Measurements from ENCODE around the gene TUBB4A.

TUBB4A gene

DNA sequence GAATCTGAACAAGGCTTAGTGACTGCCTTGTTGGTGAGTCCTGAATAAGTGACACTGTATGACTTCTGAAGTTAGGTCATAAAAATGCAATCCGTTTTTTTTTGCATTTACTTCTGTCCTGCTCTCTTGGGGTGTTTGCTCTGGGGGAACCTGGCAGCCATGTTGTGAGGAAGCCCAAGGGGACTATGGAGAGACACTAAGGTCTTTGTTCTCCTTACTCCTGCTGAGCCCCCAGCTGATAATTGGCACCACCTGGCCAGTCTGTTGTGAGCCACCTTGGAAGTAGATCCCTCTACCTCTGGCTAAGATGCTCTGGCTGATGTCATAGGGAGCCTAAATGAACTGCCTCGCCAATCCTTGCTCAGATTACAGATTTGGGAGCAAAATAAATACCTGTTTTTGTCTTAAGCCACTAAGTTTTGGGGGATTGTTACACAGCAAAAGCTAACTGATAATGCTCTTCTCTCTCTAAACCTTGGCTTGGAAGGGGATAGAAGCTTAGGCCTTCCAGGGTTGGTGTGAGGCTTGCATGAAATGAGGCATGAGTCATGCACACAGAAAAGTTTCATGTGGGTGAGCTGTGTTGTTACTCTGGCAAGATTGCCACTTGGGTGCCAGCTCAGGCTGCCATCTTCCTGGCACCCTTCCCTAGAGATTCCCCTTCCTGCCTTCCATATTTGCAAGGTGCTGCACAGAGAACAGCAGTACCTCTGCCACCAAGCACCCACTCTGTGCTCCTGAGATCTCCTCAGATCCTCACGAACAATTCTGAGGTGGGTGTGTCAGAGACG lies 10.1 kb downstream of the TUBB4A start:
- DNase-seq: no peak

DNA sequence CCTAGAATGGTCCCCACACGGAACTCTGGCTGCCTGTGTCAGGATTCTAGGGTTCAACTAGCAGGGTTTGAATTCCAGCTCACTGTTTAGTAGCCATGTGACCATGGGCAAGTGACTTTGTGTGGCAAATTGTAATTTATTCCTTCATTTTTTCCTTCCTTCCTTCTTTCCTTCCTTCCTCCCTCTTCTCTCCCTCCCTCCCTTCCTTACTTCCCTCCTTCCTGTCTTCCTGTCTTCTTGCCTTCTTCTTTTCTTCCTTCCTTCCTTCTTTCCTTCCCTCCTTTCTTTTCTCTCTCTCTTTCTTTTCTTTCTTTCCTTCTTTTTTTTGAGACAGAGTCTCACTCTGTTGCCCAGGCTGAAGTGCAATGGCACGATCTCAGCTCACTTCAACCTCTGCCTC lies 12.0 kb downstream of the TUBB4A start:
- no peak for DNase-seq

DNA sequence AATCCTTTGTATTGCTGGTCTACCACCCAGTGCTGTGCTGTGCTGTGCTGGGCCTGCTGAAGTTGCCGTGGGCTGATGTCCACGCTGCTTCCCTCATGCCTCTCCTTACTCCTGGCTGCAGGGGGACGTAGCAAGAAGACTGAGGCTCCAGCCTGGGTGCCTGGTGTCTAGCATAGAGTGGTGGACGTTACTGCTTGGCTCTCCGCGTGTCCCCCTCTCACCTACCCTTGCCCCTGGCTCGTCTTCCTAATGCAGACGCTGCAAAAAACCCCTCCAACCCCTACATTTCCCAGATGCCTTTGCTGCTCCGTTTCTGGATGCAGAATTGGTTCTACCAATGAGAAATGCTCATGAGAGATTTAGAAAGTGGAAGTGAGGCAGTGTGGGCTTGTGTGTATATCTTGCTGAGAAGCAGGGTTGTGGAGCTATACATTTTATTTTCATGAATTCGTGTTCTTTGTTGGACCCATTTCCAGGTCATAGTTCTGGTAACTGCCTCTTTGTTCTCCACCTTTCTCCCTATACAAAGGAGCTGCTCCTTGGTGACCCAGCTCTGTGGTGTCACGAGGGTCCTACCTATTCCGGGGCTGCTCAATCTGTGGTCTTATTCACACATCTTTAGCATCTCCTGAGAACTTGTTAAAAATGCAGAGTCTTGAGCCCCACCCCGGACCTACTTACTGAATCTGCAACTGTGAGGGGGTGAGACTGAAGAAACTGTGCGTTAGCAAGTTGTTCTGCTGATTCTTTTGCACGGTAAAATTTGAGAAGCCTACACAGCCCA lies 12.6 kb downstream of the TUBB4A start:
- DNase-seq: no peak

DNA sequence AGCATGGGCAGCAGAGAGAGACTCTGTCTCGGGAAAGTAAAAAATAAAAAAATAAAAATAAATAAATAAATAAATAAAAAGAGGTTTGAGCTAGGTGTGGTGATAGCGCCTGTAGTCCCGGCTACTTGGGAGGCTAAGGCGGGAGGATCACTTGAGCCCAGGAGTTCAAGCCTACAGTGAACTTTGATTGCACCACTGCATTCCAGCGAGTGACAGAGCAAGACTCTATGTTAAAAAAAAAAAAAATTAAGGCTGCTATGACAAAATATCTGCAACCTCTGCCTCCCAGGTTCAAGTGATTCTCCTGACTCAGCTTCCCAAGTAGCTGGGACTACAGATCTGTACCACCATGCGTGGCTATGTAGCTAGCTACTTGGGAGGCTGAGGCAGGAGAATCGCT lies 17.3 kb downstream of the TUBB4A start:
- DNase-seq: no peak

DNA sequence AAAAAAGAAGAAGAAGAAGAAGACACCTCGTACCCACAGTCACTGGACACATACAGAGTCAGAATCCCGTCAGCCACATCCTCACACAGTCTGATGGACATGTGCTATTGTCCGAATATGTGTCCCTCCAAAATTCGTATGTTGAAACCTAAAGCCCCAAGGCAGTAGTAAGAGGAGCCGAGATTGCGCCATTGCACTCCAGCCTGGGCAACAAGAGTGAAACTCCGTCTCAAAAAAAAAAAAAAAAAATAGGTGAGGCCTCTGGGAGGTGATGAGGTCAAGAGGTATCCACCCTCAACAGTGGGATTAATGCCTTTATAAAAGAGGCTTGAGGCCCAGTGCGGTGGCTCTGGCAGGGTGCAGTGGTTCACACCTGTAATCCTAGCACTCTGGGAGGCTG lies 17.9 kb downstream of the TUBB4A start:
- DNase-seq: no peak

DNA sequence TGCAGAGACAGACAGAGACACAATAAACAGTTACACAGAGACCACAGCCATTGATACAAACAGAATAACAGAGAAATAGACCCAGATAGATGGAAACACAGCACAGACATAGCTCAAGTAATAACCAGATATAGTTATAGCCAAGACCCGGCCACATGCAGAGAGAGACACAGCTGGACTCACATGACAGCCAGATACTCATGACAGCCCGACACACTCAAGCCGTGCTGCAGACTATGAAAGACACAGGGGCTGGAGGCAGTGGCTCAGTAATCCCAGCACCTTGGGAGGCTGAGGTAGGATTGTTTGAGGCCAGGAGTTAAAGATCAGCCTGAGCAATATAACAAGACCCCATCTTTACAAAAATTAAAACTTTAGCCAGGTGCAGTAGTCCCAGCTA lies 18.9 kb downstream of the TUBB4A start:
- DNase-seq: no peak

DNA sequence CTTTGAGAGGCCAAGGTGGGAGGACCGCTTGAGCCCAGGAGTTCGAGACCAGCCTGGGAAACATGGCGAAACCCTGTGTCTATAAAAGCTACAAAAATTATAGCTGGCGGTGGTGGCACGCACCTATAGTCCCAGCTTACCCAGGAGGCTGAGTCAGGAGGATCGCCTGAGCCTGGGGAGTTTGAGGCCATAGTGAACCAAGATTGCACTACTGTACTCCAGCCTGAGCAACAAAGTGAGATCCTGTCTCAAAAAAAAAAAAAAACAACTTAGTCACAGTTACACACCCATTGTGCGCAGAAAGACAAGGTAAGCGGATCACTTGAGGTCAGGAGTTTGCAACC lies 19.8 kb downstream of the TUBB4A start:
- no peak for DNase-seq

DNA sequence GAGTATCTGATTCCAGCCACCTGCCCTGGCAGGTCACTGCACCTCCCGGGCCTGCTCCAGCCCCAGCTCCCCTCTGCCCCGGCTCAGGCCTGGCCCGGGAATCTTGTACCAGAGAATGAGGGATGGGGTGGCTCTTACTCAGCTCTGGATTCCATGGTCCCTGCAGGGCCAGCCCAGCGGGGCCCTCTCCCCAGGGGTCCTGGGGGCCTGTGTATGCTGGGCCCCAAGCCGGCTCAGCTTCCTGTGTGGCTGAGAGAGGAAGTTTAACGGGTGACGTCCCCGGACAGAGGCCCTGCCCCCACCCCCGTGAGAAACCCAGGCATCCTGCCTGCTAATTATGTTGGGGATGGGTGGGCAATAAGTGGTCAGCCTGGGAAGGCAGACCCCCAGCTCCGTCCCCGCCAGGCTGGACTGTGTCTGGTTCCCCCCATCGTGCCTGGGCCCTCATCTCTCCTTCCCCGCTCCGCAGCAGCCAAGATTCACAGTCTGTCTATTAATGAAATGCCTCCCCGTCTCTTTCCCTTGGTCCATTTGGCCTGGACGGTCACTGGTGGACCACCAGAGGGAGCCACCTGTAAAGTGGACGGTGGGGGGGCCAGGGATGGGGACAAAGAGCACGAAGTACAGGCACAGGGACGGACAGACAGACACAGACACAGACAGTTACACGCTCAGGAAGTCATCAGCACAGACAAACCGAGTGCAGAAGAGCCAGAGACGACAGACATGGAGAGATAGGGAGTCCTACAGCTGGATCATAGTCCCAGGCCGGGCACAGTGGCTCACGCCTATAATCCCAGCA lies 20.4 kb downstream of the TUBB4A start, which contains the start of gene DENND1C:
DENND1C (minus strand) TSS at position 247 of the 802 bp plus-strand sequence; CDS start at position 155, 92 bp downstream.
- no peak for DNase-seq

DNA sequence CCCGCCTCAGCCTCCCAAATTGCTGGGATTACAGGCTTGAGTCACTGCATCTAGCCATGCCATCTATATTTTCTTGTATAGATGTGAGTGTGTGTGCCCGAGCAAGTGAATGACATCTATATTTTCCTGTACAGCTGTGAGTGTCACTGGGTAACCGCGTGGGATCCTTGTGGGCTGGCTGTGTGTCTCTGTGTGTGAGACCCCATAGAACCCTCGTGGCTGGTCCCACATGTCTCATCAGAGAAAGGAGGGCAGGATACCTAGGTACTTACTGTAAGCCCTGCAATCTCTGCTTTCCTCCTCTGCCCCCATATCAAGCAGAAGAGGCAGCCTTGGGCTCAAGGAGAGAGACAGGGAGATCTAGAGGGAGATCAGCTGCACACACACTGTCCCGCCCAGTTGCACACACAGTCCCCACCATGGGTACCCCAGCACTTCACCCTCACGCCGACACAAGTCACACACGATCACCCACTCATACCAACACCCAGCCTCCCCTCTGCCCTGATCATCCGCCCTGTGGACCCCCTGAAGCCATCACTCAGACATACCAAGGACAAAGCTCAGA lies 21.2 kb downstream of the TUBB4A start:
- DNase-seq: no peak

DNA sequence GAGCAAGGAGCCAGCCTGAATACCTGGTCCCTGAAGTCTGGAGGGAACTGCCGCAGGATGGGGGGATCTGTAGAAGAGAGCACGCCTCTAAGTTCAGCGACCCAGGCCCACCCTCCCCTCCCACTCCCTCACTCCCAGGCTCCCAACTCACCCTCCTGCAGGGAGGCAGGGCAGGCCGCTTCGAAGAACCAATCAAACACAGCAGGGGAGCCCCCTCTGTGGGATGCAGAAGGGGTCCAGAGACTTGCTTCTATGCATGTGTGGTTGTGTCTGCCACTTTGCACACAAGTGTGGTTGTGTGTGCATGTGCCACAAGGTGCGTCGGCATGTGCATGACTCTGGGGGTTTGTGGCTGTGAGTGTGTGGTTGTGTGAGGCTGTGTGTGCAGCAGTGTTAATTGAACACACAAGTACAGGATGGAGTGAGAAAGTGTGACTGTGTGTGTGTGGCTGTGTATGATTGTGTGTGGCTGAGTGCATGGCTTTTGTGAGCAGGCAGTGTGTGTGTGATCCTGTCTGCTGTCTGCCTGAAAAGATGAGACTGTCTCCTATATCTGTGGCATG lies 22.2 kb downstream of the TUBB4A start:
- no peak for DNase-seq

DNA sequence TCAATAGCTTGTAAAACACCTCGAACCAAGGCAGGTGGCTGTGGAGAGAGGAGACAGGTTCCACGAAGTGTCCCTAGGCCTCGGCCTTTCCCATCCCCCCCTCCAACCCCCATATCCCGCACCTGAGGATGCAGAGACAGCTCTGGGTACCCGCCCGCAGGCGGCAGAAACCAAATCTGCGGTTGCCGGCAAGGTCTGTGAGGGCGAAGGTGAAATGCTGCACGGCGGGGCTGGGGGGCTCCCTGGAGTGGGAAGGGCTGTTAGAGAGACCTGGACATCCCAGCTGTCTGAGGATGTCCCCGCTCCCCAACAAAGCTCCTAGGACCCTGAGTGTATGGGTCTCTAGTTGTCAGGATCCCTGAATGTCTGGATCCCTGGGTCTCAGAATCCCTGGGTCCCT lies 23.3 kb downstream of the TUBB4A start:
- DNase-seq: no peak

DNA sequence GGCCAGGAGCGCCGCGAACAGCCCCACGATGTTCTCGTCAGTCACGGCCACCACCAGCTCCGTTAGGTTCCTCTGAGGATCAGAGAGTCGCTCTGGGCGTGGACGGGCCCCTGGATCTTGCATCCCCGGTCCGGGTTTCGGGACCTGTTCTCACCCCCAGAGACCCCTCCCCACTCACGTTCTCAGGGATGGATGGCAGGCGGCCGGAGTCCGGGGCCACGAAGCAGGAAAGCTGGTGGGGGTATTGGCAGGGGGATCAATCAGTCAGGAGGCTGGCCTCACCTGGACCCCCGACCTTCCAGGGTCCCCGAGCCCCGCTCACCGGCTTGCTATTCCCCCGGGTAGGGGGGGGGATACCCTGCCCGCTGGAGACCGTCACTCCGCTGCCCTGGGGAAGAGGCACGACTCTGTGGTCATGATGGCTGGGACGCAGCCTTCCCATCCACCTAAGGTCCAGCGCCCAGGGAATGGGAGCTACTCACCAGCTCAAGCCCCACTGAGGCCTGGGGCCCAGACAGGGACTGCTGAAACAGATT lies 25.1 kb downstream of the TUBB4A start:
- DNase-seq: no peak

DNA sequence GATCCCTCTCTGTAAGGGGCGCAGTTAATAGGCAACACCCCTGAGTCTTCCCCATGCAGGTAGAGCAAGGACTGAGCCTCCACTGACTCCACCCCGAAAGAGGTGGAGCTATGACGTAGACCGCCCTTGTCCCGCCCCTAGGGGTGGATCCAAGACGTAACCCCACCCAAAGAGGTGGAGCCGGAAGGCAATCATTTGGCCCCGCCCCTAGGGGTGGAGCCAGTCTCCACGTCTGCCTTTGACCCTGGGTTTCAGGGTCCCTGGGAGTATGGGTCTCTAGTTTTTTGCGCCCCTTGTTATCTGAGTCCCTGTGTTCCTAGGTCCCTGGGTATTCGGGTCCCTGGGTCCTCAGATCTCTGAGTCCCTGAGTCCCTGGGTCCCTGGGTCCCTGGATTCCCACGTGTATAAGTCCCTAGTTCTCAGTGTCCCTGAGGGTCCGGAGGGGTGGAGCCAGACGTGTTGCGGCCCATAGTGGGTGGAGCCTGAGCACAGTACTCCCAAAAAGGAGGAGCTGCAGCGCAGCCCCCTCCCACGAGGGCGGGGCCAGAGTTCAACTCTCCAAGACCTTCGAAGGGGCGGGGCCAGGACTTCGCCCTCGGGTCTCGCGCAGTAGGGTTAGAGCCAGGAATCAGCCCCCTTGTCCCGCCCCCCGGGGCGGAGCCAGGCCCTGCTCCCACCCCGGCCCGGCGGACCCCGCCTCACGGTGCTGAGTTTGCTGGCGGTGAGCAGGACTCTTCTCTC lies 25.8 kb downstream of the TUBB4A start:
- DNase-seq: peak; percentile 60

DNA sequence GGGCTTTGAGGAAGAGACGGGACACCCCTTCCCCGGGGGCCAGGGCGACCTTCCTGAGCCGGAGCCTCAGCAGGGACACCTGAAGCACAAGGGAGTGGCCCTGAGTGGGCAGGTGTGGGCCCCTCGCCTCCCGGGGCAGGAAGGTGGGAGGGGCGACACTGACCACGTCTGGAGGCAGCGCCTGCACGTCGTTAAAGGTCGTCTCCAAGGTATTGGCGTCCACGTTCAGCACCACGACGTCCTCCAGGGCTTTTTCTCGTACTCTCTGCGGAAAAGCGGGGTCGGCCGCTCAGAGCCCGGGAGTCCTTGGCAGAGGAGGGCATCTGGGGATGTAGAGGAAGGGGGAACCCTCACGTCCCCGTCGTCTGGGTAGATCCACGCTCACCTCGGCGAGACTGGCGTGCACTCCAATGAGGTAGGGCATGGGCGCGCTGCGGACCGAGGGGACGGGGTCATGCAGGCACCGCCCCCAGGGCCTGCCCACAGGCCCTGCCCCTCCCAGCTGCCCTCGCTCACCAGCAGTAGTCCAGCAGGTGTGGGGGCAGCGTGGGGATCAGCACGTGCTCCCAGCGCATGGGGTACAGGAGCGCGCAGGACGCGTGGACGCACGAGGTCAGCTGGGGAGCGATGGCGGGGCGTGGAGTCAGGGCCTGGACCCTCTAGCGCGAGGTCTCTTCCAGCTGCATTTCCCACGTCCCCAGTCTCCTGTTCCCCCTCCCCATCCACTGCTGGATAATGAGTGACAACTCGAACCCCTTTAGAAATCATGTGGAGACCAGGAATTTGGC lies 26.6 kb downstream of the TUBB4A start:
- no peak for DNase-seq

DNA sequence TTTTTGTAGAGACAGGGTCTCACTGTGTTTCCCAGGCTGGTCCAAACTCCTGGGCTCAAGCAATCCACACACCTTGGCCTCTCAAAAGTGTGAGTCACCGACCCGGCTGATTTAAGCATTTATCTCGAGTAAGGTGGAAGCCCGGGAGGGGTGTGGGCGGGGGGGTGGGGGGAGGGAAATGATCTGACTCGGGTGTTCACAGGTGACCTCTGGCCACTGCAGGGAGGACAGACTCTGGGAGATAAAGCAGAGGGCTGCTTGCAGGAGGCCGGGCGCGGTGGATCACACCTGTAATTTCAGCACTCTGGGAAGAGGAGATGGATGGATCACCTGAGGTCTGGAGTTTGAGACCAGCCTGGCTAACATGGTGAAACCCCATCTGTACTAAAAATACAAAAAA lies 28.5 kb downstream of the TUBB4A start:
- no peak for DNase-seq

DNA sequence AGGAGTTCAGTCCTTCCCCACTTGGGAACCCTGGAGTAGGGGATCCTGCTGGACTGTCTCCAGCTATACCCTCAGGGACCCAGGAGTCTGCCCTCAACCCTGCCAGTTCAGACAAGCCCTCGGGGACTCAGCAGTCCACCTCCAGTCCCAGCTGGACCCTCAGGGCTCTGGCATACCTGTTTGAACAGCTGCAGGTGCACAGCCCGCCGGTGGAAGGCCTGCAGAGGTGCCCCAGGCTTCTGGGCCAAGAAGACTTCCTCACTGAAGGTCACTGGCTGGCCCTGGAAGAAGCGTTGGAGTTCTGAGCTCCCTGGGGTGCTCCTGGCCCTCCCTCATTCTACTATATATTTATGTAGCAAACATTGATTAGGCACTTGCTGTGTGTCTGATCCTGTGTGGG lies 29.4 kb downstream of the TUBB4A start:
- DNase-seq: no peak

DNA sequence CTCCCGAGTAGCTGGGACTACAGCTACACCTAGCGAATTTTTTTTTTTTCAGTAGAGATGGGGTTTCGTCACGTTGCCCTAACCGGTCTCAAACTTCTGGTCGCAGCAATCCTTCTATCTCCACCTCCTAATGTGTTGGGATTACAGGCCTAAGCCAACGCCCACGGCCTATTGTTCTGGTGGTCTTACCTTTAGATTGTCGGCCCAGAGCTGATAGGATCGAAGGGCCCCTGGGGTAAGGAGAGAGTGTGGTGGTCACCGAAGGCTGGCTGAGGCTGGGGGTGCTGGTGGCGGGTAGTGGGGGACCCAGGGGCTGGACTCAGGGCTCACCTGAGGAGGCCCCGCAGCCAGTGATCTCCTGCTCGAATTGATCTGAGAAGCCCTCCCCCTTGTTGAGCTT lies 31.0 kb downstream of the TUBB4A start:
- DNase-seq: no peak

DNA sequence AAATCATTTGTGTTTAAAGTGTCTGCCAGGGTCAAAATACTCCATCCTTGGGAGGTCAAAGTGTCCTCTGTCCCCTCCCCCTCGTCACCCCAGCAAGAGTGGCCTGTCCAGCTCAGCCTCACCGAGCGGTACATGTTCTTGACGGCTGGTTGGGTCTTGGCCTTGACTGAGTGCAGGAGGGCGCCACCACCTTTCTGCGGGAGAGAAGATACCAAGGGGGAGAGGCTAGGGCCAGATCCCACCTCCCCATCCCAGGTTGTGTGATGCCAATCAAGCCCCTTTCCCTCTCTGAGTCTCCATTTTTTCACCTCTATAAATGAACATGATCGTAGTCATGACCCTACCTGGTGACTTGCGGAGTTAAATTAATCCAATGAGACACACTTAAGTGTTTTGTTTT lies 31.9 kb downstream of the TUBB4A start:
- DNase-seq: no peak

DNA sequence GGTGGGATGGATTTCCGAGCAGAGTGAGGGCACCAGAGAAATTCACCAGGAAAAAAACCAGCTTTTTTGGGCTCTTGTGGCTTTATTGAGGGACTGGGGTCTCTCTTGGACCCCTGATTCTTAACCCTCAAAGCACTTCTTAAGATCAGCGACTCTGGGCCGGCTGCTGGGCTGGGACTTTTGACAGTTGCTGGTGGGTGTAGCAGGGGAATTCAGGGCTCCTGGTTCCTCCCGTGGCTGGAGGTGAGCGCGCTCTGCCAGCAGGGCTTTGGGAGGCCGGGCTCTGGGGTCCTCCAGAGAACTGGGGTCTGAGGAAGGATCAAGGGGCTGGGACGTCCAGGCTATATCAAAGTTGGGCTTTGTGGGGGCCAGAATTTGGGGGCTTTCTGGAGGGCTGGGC lies 34.7 kb downstream of the TUBB4A start:
- no peak for DNase-seq

DNA sequence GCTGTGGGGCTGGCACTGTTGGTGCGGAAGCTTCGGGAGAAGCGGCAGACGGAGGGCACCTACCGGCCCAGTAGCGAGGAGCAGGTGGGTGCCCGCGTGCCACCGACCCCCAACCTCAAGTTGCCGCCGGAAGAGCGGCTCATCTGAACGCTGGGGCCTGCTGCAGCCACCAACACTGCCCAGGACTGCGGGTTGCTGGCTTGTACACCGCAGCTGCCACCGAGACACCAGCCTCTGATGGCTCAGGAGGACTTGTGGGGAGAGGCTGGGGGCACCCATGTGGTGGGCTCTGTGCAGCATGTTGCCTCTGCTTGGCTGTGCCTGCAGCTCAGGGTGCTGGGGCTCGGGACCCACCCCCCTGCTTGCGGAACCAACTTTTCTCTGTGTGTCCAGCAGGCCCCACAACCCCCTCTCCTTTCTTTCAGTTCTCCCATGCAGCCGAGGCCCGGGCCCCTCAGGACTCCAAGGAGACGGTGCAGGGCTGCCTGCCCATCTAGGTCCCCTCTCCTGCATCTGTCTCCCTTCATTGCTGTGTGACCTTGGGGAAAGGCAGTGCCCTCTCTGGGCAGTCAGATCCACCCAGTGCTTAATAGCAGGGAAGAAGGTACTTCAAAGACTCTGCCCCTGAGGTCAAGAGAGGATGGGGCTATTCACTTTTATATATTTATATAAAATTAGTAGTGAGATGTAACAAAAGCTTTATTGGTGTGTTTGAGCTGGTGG lies 35.4 kb downstream of the TUBB4A start:
- no peak for DNase-seq

Measured in EL (cell line).